HG03097 (cell line): ENCODE results near the gene ASB15.
"Not testable (repeated sequence)": the region's sequence is repeated elsewhere in the genome, so short reads cannot be mapped to it uniquely, and the experiment has no call there.

Experiments used
- ATAC-seq: cut with Tn5 transposase; IDR thresholded peaks from one replicate; pipeline ENCODE4 v1.9.1; 2021; ENCODE audit not compliant: unreplicated experiment, low FRiP score

ASB15 gene

DNA sequence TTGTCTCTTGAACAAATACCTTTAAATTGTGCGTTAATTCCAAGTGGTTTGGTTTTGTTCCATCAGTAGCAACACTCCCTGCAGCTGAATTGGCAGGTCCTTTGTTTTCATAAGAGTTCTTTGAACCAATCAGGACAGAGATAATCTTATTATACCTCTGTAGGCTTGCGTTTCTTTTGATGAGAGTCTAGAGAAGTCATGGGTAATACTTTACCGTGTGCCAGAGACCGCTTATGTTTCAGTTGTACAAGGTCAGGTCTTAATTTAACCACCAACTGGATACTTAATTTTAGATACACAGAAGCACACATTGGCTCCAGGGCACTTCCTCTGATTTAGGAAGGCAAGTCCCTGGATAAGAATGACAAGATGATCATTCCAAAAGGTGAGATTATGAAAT lies at the start of gene ASB15:
ASB15 (plus strand) TSS at position 292 of the 400 bp plus-strand sequence. CDS start 12,682 bp downstream, outside the sequence.
- no peak for ATAC-seq

DNA sequence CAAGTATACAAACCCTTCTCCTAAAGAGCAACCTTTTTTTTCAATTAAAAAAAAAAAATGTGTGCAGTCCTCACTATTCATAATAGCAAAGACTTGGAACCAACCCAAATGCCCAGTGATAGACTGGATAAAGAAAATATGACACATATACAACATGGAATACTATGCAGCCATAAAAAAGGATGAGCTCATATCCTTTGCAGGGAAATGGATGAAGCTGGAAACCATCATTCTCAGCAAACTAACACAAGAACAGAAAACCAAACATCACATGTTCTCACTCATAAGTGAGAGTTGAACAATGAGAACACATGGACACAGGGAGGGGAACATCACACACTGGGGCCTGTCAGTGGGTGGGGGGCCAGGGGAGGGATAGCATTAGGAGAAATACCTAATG lies 49.5 kb upstream of the ASB15 start:
- ATAC-seq = not testable (repeated sequence)

DNA sequence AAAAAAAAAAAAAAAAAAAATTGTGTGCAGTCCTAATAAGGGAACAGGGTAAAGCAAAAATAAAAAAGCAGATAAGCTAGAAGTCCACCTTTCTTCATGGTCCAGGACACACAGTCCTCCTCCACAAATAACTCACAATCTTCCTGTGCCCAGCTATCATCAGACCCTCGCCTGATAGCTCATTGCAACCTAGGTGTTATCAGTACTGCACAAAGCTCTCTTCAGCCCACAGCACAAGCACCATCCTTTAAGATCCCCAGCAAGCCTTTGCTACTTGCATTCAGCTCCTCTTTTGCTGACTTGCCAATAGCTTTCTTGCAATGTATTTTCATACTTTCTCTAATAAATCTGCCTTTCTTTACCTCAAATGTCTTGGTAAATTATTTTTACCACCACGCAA lies 49.0 kb upstream of the ASB15 start:
- no peak for ATAC-seq

DNA sequence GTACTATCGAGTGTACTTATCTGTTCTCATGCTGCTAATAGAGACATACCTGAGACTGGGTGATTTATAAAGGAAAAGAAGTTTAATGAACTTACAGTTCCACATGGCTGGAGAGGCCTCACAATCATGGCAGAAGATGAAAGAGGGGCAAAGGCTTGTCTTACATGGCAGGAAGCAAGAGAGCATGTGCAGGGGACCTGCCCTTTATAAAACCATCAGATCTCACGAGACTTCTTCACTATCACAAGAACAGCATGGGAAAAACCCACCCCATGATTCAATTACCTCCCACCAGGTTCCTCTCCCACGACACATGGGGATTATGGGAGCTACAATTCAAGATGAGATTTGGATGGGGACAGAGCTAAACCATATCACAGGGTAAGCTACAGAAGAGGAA lies 48.5 kb upstream of the ASB15 start:
- no peak for ATAC-seq

DNA sequence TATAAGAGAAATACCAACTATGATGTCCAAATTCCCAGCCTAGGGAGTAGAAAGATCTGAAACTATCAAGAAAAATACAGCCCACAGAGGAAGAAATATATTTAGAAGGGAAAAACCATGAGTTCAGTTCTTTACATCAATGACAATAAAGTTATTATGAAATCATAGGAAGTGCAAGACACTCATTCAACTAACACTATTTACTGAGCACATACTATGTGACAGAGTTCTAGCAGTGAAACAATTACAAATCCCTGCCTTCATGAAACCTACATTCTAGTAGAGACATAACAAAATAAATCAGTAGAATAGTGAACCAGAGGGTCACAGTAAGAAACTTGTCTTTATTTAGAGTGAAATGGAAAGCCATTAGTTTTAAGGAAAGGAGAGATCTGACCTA lies 46.1 kb upstream of the ASB15 start:
- no peak for ATAC-seq

DNA sequence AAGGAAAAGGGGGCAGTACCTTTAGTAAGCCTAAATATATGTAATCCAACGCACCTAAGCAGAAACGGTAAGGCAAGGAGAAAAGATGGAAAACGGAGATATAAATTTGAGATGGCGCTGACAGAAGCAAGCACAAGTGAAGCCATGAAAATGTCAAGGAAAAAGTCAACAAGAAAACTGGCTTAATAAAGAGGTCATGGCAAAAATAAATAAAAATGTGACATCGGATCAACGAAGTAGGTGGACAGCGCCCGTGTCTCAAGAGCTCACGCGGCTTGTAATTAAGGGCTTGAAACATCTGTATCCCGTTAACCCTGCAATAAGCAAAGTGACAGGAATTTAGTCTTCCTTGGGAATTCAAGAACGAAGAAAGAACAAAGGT lies 44.6 kb upstream of the ASB15 start:
- no peak for ATAC-seq

DNA sequence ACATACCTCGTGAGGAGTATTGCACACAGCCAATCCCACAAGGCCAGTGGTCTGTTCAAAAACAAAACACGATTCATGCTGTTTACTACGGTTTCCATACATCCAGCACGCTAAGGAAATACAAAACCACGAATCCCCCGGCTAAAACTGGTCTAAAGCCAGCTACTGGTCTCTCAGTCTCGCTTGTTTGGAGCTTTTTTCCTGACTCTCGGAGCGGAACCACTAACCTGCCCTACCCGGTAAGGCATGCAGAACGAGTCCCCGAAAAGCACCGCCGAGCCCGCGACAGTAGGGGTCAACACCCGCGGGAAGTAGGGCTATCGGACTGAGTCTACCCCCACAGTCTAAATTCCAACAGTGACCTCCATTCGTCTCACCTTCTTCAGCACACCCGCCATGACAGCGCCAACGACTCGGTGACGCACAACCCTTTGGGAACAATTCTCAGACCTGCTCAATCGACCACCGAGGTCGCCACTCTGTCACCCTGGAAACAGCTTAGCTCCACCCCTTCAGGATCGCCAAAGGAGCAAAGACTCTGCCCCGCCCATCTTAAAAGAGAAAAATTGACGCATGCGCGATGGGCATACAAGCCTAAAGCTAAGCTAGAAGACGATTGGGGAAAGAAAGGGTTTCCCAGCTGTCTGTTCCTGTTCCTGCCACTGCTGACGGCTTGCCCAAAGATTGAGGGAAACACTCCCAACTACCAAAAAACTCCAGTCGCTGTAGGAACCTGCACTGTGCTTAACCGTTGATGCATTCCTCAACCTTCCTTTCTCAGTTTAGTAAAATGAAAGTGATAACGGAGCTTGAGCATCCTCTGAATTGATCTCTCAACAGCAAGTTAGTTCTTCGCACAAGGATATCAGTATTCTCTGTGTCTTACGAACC lies 44.0 kb upstream of the ASB15 start, which contains the start of gene NDUFA5:
NDUFA5 (minus strand) TSS at position 421 of the 891 bp plus-strand sequence; CDS start at position 398, 23 bp downstream.
- ATAC-seq = peak; percentile 97

DNA sequence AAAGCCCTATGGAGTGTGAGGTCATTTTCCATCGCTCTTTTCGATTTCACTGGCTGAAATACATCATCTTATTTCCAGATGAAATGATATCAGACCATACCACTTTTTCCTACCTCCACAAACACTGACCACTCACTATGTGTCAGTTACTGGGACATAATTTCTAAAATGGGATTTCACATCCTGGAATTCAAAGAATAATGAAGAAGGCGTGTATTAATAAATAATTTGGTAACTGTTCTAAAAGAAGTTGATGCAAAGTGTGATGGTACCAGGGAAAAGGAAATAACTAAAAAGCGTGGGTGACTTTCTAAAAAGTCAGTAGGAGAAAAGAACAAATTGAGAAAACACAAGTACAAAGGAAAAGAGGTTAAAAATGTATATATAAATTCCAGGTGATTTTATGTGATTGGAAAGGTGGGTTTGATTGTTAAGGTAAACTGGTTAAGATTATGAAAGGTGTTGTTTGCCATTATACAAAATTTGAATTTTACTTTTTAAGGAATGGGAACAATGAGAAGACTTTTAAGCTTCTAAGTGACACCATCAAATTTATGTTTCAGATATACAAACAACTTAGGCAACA lies 43.2 kb upstream of the ASB15 start:
- no peak for ATAC-seq

DNA sequence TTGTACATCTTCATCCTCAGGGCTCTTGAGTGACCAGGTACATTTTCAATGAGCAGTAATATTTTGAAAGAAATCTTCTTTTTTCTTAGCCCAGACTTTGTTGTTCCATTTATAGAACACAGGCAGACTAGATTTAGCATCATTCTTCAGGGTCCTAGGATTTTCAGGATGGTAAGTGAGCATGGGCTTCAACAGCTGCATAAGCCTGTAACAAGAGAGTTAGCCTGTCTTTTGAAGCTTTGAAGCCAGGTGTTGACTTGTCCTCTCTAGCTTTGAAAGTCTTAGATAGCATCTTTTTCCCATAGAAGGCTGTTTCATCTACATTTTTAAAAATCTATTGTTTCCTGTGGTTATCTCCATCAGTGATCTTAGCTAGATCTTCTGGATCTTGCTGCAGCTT lies 39.5 kb upstream of the ASB15 start:
- no peak for ATAC-seq

DNA sequence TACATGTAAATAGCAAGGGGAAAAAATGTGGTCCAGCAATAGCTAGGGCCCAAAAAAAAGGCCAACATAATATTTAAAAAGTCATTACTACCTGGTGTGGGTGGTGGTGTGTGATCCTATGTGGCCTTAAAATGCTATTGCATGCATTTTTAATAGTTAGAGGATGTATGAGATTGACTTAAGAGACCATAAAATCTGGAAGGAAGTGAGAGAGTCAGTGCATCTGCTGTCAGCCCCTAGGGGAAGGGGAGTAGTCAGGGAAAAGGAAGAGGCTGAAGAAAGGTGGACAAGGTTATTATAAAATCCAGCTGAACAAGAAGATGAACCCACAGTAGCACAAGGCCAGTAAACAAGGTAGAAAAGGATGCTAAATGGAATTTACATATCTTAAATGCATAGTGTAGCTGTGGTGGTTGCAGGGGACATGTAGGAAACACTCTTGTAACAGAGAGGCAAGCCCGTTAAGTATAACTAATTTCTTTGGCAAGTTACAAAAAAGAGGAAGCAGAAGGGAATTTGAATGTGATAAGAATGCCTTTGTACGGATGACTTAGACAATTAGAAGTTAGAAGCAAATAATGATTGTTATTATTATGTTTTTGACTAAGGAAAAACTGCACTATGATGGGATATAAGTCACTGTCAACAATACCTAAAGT lies 32.1 kb upstream of the ASB15 start:
- ATAC-seq = no peak

DNA sequence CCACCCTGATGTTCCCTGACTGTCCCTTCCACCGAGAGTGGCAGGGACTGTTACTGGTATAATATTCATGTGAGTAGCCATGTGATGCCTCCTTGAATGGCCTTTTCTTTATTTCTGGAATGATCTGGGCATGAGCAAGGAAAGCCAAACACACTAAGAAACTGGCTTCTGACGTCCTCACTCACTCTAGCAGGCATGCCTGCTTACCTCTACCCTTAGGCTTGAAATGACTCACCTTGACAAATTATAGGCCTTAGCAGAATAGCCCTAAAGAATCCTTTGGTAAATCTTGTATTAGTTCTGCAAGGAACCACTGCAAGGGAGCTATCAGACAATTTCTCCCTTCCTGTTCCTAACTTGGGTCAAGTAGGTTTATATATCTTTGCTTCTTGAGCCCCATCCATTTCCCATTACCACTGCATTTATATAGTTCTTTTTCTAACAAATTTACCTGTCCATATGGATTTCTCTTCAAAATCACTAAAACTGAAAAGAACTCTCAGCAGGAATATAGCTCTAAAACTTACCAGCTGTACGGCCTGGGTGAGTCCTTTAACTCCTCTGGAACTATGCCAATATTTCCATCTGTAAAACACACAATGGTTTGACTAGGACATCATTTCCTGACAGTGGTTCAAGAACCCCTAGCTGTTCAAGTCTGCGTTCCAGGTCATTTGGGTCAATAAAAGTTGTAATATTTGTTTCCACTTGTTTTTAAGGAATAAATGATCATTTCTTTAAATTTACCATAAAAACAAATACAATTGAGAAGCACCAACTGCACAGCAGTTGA lies 31.0 kb upstream of the ASB15 start:
- no peak for ATAC-seq

DNA sequence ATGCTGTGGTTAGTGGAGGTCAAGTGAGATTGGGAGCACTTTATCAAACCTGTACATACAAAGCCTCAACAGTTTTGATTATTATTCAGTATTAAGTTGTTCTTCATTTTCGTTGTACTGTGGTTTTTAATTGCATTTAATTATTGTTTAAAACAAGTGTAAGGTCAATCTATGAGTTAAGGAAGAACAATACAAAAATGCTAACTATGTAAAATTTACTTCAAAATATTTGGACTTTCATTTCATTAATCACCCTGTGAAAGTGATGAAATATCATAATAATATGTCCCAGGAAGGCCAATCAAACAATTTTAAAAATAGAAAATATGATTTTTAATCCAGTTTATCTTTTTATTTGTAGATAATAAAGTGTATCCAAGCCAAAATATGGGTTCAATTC lies 30.4 kb upstream of the ASB15 start:
- ATAC-seq = no peak

DNA sequence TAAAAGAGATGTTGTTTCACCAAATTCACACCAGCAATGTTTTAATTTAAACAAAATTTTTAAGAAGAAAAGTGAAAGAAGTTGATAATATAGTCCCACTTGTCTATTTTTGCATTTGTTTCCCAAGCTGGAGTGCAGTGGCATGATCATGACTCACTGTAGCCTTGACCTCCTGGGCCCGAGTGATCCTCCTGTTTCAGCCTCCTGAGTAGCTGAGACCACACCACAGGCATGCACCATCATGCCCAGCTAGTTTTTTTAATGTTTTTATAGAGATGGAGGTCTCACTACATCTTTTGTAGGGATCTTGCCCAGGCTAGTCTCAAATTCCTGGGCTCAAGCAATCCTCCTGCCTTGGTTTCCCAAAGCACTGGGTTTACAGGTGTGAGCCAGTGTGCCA lies 29.9 kb upstream of the ASB15 start:
- no peak for ATAC-seq

DNA sequence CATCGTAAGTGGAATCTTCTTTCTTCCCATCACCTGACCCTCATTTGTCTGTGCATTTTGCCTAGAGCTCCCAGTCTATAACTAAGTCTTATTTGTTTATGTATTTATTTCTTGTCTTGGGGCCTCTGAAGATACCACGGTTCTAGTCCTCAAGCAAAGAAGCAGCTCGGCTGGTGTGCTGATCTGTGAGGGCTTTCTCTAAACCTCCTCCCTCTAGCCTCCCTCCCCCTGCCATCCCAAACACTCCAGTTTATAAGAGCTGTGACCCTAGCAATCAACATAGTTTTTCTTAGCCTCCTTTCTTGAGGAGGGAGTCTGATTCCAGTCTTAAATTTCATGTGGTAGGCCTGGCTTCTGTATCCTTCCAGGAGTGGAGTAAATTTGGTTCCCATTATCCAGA lies 28.3 kb upstream of the ASB15 start:
- no peak for ATAC-seq

DNA sequence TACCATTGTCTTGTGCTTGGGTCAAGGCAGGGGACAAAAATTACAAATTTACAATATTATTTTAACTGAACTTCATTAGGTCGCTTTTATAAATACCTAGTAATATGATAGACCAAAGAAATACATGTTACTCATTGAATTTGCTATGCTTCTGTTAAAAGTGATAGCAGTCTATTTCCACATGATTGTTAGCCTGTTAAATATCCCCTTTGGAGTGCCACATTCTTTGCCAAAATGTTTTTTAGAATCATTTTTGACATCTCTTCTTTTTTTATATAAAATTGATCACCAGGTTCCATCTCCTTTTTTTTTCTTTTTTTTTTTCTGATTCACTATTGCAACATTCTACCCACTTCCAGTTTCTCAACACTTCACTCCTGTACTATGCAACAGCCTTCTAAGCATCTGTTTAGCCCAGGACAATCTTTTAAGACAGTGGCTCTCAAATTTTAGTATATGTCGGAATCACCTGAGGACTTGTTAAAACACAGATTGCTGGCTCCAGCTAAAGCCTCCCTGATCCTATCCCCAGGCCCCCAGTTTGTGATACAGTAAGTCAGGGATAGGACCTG lies 27.6 kb upstream of the ASB15 start:
- no peak for ATAC-seq

DNA sequence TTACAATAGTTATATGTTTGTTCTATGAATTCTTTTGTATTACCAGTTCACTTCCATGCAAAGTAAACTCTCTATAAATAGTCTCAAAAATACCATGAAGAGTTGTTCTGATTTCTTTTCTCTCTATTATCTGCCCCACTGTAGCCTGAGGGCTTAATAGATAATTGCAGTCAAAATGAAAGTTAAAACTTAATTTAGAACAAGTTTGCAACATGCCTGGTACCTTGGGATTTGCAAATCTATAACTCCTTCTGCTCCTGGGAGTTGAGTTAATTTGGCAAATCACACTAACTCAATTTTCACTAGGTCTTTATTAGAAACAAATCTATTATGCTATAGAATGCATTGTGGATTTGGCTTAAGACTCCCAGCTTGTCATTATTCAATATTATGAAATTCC lies 22.2 kb upstream of the ASB15 start:
- ATAC-seq = no peak

DNA sequence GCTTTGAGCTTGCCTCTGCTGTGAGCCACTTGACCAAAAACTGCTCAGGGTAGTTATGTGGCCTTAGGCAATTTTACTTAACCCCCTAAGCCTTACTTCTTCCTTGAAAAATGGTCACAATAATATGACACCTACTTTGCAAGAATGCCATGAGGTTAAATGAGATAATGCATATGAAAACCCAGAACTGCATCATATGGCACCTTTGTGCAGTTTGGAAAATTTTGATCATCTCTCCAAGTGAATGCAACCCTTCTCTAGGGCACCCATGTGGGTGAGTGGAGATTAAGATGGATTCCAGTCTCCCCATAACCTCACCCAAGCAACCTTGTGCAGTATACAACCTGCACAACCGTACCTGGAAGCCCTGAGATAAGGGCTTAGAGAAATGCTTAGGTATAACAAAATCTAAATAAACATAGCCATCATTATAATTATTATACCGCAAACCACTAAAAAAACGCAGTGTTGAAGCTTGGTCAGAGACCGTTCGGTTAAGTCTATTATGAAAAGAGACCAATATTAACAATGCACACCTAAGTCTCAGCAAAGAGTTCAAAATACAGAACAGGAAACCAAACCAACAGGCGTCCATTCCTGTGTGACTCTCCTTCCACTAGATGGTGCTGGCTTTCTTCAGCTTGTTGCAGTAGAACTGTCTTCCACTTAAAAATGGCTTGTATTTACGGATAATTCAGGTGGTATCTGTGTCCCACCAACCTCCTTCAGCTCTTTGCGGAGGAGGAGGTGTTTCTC lies 21.0 kb upstream of the ASB15 start:
- no peak for ATAC-seq

DNA sequence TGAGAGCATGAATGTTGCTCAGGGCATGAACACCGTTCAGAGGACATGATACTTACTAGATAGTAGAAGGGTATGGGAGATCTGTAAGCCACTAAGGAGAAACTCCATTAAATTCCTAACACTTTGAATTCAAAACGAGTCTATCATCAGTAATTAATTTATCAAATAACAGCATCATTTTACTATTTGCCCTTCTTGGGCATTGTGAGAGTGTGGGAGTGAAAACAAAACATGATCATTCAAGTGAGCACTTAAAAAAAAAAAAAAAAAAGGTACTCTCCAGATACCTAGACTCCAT lies 20.5 kb upstream of the ASB15 start:
- no peak for ATAC-seq

DNA sequence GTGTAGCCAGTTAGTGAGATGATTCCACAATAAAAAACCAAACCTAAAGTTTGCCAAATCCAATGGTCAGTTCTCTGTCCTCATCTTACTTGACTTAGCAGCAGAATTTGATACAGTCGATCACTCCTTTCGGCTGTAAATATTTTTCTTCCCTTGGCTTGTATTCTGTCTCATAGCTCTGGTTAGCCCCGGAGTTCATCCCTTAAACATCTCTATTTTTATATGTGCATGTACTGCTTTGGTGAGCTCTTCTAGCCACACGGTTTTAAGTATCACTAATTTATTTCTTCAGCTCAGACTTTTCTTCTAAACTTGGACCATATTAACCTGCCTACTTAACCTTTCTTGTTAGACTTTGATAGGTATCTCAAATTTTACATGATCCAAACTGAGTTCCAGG lies 17.8 kb upstream of the ASB15 start:
- no peak for ATAC-seq

DNA sequence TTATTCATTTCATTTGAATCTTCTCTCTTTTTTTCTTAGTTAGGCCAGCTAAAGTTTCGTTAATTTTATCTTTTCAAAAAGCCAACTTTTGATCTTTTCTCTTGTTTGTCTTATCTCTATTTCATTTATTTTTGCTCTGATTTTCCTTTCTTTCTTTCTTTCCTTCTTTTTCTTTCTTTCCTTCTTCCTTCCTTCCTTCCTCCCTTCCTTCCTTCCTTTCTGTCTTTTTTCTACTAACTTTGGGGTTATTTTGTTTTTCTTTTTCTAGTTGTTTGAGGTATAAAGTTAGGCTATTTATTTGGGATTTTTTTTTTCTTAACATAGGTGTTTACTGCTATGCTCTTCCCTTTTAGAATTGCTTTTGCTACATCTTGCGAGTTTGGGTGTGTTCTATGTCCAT lies 13.2 kb upstream of the ASB15 start:
- no peak for ATAC-seq
